Mononuclear cell (primary cell): ENCODE results near the gene C1GALT1. TPM values are rescaled to one million over a fixed set of nuclear protein-coding genes. Genes with fewer than 3 reads are reported as not detected.

Experiments used
- H3K27me3 ChIP-seq: 2 replicates; pipeline ENCODE4 v1.6.0; 2011; ENCODE audit warnings: low read length, control low read depth; ENCODE audit not compliant: insufficient read depth
- H3K4me1 ChIP-seq: 2 replicates; pipeline ENCODE4 v1.5.1; 2011; ENCODE audit warnings: mild to moderate bottlenecking, low read length, control low read depth; ENCODE audit not compliant: insufficient read depth
- H3K4me3 ChIP-seq: 2 replicates; pipeline ENCODE4 v1.5.1; 2011; ENCODE audit warnings: mild to moderate bottlenecking, low read length, moderate library complexity
- H3K9me3 ChIP-seq: 2 replicates; pipeline ENCODE4 v1.5.1; 2011; ENCODE audit warnings: low read depth, mild to moderate bottlenecking, control low read depth, low read length
- total RNA-seq: library from RNA; depleted of rRNA; stranded (reverse); fragments of >200 nt; gene quantifications from one replicate; pipeline ENCODE4 v1.2.3, GENCODE V29; 2012

C1GALT1 gene
- total RNA-seq, 1 donor: 81.2 TPM

DNA sequence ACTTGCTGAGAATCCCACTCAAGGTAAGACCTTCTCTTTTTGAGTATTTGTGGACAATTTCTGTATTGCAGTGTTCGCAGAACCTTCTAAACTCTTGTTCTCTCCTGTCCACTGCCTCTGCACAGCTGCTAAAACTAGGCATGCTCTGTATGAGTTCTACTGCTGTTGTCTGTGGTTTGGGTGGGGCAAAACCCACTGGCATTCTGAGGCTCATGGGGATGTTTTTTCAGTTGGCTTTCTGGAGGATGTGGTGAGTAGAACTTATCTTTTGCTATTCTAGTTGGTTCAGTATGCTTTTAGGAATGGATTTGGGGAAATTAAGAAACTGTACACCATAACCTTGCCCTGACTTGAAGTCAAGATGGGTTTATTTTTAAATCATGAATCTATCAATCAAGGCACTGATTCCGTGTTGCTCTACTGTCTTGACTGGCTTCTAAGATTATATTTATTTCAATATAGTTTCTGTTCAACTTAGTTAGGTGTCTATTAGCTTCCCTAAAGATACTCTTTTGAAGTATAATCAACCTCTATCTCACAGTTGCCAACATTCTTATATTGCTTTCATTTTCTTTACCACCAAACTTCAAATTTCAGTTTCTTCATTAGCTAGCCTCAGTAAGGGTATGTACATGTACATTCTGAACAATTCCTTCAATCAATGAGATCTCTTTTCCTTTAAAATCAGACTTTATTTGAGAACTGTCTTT is 25.0 kb upstream of the C1GALT1 start:
- Histone ChIP-seq H3K4me3 (peak overlapping the region; percentile 24), H3K4me1 (peaks cover 38% of the 10 kb centered on the region), H3K9me3 (no peaks in the 10 kb centered on the region), H3K27me3 (no peaks in the 10 kb centered on the region)

DNA sequence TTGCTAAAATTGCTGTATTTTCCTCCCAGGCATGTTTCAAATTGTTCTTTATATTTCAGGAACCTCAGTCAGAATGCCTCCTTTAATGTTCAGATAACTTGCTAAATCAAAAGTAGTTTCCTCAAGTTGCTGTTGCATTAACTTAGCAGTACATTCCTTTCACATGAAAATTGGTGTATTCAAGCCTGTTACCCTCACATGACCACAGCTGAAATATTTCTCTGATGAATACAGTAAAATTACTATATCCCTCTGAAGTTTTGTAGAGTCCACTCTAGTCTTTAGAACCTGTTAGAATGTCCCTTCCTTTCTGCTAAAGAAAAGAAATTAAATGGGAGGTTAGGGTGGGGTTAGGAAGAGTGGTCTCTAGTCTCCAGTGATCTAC is 24.5 kb upstream of the C1GALT1 start:
- H3K4me3 ChIP-seq: peak overlapping the region; percentile 24
- H3K27me3 ChIP-seq: no peaks in the 10 kb centered on the region
- peaks cover 38% of the 10 kb centered on the region for H3K4me1 ChIP-seq
- H3K9me3 ChIP-seq: no peaks in the 10 kb centered on the region

DNA sequence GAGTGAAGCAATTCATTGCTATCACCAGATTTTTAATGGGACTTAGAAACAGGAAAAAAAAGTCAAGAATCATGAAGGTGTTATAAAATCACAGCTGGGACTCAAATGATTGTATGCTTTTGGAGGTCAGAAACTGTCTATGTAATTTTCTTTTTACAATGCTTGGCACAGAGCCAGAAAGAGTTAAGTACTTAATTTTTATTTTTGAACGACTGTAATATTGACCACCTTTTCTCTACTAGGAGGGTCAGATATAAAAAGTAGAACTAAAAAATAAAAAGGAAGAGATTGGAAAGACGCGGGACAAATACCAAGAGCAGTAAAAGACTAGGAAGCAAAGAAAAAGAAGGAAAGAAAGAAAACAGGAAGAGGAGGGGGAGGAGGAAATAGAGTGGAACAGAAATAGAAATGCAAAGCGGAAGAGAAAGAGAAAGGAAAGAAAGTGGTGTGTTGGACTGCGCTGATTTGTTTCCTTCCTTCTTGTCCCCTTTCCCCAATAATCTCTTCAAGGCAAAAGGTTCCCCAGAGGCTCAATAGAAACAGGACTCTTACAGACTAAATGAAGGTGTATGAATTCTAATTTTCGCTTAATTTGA is 23.2 kb upstream of the C1GALT1 start:
- Histone ChIP-seq H3K27me3 (no peaks in the 10 kb centered on the region), H3K4me3 (peak overlapping the region; percentile 16), H3K4me1 (peaks cover 38% of the 10 kb centered on the region), H3K9me3 (no peaks in the 10 kb centered on the region)

DNA sequence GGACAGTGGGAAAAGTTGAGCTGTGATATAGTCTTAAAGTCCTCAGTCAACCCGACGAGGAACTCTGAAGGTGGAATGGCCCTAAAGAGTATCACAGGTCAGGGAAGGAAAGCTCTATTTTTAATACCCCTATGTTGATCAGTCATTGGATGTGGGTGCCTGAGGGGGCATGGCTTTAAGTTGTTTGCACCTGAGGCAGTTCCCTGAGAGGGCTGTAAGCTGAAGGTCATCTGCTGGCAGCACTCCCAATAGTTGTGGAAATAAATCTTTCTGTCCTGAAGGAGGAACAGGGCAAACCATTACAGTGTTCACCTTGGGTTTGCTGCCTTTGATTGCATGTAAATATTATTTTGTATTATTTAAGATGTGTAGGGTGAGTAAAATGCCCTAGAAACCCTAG is 17.8 kb upstream of the C1GALT1 start:
- Histone ChIP-seq H3K4me3 (no peak overlapping the region), H3K4me1 (peaks cover 13% of the 10 kb centered on the region), H3K27me3 (no peaks in the 10 kb centered on the region), H3K9me3 (no peaks in the 10 kb centered on the region)

DNA sequence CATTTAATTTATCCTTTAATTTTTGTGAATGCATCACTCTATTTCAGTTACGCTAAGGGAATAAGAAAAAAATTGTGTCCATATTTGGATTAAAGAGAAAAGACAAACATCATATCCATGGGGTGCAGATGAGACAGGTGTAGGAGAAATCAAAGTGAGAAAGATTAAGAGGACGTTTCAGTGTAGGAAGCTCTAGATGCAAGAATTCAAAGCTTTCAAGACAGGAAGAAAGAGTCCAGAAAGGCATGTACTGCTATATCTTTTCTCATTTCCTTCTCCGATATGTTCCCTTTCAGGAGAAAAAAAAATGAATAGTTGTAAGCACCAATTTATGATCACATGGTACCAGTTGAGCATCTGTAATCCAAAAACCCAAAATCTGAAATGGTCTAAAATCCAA is 17.0 kb upstream of the C1GALT1 start:
- H3K4me1 ChIP-seq: peaks cover 6% of the 10 kb centered on the region
- H3K9me3 ChIP-seq: no peaks in the 10 kb centered on the region
- no peak overlapping the region for H3K4me3 ChIP-seq
- H3K27me3 ChIP-seq: no peaks in the 10 kb centered on the region

DNA sequence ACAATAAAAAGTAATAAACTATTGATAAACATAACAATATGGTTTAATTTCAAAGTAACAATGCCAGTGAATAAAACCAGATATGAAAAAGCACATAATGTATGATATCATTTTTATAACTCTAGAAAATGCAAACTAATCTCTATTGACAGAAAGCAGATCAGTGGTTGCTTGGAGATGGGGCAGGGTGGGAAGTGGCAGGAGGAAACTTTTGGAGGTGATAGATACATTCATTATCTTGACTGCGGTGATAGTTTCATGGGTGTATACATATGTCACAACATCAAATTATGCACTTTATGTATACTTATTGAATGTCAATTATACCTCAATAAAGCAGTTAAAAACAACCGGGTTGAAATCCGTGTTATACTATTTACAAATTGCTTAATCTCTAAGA is 16.0 kb upstream of the C1GALT1 start:
- H3K4me3 ChIP-seq: no peak overlapping the region
- H3K9me3 ChIP-seq: peaks cover 8% of the 10 kb centered on the region
- peaks cover 3% of the 10 kb centered on the region for H3K4me1 ChIP-seq
- no peaks in the 10 kb centered on the region for H3K27me3 ChIP-seq

DNA sequence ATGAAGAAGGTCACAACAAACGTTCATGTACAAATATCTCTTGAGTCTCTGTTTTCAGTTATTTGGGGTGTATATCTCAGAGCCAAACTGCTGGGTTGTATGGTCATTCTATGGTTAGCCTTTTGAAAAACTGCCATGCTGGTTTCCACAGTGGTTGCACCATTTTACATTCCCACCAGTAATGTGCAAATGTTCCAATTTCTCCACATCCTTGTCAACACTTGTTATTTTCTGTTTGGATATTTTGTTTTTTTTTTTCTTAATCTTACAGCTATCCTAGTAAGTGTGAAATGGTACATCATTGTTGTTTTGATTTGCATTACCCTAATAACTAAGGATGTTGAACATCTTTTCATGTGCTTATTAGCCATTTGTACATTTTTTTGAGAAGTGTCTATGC is 13.0 kb upstream of the C1GALT1 start:
- Histone ChIP-seq H3K9me3 (peaks cover 11% of the 10 kb centered on the region), H3K27me3 (no peaks in the 10 kb centered on the region)

DNA sequence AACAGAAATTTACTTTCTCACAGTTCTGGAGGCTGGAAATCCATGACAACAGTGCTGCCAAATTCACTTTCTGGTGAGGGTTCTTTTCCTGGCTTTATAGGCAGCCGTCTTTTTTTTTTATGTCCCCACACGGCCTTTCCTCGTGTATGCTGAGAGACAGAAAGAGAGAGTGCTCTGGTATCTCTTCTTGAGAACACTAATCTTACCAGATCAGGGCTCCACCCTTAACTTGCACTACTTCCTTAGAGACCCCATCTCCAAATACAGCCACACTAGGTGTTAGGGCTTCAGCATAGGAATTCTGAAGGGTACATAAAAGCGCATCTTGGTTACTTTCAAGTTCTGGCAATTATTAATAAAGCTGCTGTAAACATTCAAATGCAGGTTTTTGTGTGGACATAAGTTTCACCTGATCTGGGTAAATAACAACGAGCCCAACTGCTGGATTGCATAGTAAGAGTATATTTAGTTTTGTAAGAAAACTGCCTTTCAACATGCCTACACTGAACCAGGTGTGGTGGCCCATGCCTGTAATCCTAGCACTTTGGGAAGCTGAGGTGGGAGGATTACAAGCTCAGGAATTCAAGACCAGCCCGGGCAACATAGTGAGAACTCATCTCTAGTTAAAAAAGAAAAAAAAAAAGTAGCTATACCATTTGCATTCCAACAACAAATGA is 8.2 kb upstream of the C1GALT1 start:
- H3K9me3 ChIP-seq: peaks cover 11% of the 10 kb centered on the region
- no peaks in the 10 kb centered on the region for H3K27me3 ChIP-seq
- H3K4me3 ChIP-seq: no peak overlapping the region
- H3K4me1 ChIP-seq: peaks cover 15% of the 10 kb centered on the region

More for the DNA sequence above, 13.0 kb upstream of the C1GALT1 start:
- Histone ChIP-seq H3K4me3 (no peak overlapping the region), H3K4me1 (peaks cover 3% of the 10 kb centered on the region)

DNA sequence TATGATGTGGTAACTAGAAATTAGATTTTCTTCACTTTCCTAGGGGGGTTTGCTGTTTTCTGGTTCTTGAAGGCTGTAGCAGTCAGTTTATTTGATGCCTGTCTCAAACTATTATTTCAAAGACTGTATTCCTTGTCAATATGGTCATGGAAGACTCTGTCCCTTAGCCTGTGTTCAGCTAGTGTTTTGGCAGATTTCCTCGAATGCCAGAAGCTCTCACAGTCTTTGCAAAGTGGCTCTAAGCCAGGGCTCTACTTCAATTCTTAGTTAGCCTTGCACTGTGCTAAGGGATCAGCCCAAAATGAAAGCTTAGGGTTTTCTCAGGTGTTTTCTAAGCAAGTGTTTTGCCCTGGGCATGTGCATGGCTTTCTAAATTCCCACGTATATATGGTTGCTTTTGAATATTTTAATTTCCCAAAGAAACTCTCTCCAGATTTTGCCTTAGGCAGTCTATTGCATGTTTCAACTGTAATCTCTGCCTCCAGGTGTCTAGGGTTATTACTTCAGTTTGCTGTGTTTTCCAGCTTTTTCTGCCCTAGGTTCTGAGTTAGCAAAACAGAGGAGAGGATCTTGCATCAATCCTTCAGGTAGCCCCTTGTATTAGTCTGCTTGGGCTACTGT is 7.2 kb upstream of the C1GALT1 start:
- H3K9me3 ChIP-seq: peaks cover 11% of the 10 kb centered on the region

DNA sequence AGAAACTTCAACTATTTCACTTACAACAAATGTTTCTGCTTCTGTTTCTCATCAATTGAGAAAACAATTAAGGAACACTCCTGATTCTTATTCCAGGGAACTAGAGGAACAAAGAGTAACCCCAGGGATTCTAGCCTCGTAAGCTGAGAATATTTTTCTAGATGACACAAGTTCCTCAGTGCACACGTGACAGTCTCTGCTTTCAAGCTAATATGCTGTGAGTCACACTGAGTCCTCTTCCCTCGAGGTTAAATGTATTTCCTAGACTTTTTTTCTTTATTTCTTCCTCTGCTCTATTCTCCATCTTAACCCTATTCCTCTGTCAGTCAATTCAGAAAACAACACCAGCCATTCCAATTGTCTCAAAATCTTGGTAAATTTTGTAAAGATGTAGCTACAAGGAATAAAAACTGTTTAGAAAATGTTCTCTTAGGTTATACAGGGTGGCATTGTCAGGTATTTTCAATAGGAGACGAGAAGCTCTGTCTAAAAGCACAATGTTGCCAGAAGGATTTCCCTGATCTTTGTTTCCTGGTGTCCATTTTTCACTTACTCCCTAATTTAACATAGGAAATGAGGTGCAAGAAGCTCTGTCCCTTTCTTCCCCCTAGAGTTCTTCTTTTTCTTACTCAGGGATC is 5.8 kb upstream of the C1GALT1 start:
- H3K9me3 ChIP-seq: peaks cover 1% of the 10 kb centered on the region
- no peak overlapping the region for H3K4me3 ChIP-seq
- H3K27me3 ChIP-seq: no peaks in the 10 kb centered on the region
- H3K4me1 ChIP-seq: peaks cover 24% of the 10 kb centered on the region

More for the DNA sequence above, 7.2 kb upstream of the C1GALT1 start:
- Histone ChIP-seq H3K27me3 (no peaks in the 10 kb centered on the region), H3K4me1 (peaks cover 15% of the 10 kb centered on the region), H3K4me3 (no peak overlapping the region)

DNA sequence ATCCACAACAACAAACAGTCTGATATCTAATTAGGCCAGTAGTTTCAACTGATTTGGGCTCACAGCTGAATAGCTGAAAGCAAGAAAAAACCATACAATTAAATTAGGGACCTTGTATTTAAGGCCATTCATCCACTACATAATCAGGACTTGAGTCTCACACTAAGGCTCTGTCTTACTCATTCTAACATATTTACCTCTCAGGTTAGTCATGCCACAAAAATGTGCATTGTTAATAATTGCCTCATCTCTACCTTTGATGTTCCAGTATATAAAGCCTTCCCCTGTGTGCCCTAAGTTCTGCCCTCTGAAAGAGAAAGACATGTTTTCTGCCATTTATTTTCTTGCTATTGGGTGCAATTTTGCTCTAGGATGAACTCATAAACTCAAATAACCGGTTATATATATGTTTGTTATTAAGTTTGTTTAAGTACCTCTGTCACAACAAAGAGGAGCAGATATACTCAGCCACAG is 5.3 kb upstream of the C1GALT1 start:
- Histone ChIP-seq H3K4me3 (no peak overlapping the region), H3K4me1 (peaks cover 27% of the 10 kb centered on the region), H3K27me3 (no peaks in the 10 kb centered on the region), H3K9me3 (no peaks in the 10 kb centered on the region)

DNA sequence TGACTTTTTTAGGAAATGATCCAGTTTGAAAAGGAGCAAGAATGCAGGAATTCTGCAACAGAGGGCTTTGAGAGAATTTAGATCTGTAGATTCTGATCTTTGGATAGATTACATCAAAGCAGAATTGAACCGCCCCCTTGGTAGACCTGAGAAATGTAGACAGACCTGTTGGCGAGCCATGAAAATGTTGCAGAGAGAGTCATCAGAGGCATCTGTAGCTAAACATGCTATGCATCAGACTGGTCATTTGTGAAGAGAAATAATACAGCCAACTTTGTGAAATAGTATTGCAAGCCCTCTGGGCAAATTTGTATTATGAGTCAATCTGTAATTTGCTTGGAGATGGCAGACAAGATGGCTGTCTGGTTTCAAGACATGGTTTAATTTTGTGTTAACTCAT is 4.3 kb upstream of the C1GALT1 start:
- no peaks in the 10 kb centered on the region for H3K27me3 ChIP-seq
- H3K4me1 ChIP-seq: peaks cover 27% of the 10 kb centered on the region
- no peak overlapping the region for H3K4me3 ChIP-seq
- H3K9me3 ChIP-seq: no peaks in the 10 kb centered on the region

DNA sequence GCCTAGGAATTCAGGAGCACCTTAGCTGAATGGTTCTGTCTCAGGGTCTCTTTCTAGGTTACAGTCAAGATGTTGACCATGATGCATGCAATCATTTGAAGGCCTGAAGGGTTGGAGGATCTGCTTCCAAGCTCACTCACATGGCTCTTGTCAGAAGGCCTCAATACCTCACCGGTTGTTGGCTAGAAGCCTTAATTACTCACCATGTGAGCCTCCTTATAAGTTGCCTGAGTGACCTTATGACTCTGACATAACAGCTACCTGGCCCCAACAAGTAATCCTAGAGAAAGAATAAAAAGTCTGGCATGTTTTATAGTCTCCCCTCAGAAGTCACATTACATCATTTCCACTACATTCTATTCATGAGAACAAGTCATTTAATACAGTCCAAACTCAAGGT is 3.4 kb upstream of the C1GALT1 start:
- Histone ChIP-seq H3K27me3 (no peaks in the 10 kb centered on the region), H3K4me1 (peaks cover 30% of the 10 kb centered on the region)

DNA sequence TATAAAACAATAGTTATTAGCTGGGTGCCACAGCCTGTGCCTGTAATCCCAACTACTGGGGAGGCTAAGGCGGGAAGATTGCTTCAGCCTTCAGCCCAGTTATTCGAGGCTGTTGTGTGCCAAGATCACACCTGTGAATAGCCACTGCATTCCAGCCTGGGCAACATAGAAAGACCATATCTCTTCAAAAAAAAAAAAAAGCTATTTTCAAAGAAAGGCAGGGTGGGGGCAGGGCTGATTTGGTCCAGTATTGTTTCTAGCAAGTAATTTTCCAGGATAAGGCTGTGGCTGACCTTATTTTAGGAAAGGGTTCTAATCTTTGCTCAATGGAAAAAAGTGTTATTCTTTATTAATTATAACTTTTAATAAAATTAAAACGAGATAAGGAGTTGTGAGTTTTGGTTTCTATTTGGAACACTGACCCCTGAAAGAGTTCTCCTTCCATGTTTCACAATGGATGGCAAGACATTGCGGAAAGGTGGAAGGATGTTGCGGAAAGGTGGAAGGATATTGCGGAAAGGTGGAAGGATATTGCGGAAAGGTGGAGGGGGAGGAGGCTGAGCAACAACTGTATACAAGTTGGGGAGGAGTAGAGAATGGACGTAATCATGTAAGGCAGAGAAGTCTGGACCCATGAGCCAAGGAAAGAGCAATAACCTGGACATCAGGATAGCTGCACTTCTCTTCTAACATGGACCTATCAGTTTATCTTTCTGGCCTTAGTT is 1.5 kb upstream of the C1GALT1 start:
- Histone ChIP-seq H3K4me3 (peak overlapping the region; percentile 53), H3K4me1 (peaks cover 39% of the 10 kb centered on the region), H3K27me3 (no peaks in the 10 kb centered on the region), H3K9me3 (no peaks in the 10 kb centered on the region)

More for the DNA sequence above, 3.4 kb upstream of the C1GALT1 start:
- Histone ChIP-seq H3K9me3 (no peaks in the 10 kb centered on the region), H3K4me3 (no peak overlapping the region)
